ENCODE measurements around the gene MCC.

- no peak for TF ChIP-seq CTCF (IDR thresholded peaks at IDR 0.05; ENCODE audit: insufficient read depth, low read length)
- no peak for TF ChIP-seq POLR2AphosphoS5 (IDR thresholded peaks at IDR 0.05; ENCODE audit: low read depth)
- no peak for TF ChIP-seq GABPA (IDR thresholded peaks at IDR 0.05; ENCODE audit: low read depth)
- no peak for TF ChIP-seq REST (IDR thresholded peaks at IDR 0.05; ENCODE audit: insufficient replicate concordance, low read depth)
Measured at GRCh38 chr5:113157886-113158285, 330.4 kb downstream of the MCC start.
